CD4-positive, alpha-beta T cell treated with Interferon alpha-2 for 1 hour (primary cell): ENCODE measurements around the gene HOXB7.

Experiments used
- DNase-seq, 2 donors: peaks; one replicate each; pipeline ENCODE4 v3.0.0-alpha.2; 2020 to 2022

HOXB7 gene

DNA sequence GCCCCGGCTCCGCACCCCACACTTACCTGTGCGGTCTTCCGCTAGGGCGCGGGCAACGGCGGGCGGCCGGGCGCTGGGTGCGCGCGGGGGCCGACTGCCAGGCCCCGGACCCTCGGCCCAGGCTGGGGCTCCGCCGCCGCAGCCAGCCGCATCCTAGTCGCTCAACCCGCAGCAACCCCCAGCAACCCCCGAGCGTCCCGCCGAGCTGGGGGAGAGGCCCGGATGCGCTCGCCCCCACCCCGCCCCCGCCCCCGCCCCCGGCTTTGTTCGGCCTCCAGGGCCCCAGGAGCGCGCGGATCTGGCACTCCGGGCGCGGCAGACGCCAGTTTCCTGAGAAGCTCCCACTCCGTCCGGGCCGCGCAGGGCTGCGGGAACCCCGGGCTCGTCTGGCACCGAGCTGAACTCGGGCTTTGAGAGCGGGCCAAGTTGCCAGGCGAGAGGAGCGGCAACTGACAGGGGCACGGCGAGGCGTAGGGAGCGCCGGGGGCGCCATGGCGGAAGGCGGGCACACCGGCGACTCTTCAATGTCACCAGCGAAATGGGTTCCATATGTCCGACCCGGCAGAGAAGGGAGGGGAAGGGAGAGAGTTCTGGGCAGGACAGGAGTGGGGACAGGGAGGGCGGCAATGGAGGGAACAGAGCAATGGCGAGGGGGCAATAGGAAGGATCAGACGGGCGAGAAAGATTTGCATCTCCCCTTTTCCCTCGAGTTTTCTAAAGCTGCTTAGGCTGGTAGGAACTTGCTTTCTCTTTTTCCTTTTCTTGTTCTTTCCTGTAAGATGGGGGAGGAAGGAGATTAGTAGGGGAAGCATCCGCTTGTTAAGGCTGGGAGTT, 46.4 kb downstream of the HOXB7 start:
- DNase-seq = no peak

DNA sequence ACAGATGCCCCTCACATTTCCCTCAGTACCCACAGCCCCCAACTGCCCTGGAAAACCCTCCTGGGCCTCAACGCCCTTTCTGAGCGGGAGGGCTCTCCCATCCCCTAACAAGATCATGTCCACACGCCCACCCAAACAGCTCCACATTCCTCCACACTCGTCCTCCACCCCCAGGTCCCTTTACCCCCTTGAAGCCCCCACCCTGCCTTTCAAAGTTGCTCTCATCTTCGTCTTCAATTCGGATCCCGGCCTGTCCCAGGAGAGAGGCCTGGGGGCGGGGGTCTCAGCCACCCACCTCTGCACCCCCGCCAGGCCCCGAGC, 47.0 kb downstream of the HOXB7 start:
- DNase-seq = no peak

DNA sequence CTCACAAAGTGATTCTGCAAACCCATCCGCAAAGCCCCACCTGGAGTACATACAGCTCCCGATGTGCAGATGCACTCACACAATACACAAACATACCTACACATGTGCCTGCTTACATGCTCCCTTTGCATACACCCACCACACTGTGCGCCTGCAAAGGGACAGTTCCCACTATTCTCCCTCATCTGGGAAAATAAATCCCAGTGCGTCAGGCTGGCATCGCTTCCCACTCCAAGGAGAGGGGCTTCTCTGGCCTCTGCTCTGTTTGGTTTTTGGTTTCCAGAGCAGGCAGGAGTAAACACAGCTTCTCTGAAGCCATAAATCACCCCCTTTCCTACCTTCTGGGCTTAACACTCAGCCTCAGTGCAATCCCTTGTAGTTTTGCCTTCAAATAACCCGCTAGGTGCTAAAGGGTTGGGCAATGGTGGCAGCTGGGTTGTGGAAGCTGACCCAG, 47.4 kb downstream of the HOXB7 start:
- no peak for DNase-seq

DNA sequence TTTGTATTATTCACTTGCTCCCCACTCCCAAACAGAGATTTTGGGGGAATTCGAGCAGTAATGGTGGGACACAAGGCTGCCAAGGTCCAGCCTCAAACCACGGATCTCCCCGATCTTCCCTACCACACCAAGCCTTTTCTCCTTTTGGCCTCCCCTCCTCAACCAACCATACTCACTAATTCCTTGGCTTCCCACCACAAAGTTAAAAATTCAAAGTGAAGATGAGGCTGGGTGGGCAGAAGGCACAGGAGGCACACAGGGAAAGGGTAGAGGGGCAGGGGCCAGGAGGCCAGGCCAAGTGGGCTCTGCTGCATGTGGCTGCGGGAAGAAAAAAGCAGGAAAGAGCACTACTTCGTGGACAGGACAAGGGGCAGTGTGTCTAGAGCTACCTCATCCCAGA, 47.9 kb downstream of the HOXB7 start:
- DNase-seq = no peak

DNA sequence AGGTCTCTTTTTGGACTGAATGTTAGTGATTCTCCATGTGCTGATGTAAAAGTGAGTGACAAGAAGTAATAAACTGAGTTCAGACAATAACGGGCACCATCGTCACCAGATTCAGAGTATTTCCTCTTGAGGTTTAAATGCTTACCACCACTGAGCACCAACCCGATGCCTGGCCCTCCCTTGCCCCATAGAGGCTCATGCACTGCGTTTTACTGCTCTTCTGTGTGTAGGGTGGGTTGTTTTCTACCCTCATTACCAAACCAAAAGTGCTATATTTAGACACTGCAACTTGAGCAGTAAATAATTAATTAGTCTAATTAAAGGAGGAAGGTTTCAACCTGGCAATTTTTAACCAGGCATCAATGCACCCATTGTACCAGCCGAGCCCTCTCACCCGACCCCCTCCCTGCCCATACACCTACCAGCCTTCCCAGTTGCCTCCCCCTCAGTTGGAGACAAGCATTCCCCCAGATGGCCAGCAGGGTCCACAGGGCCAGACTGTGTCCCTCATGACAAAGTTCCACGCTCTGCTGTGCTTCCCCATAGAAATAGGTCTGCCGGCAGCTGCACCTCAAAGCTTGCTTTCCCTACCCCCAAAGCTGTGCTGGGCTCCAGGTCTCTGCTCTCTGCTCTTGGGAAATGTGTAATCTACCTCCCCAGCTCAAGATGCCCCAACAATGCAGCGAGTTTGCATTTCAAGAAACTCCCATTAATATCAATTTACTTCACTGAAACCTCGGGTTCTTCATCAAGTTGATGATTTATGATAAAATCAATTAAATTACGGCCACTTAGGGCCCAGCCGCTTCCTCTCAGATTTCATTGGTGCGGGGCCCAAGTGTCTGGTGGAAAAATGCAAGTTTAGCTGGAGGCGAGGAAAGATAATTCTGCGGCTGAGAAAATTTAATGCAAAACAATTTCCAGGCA, 48.7 kb downstream of the HOXB7 start:
- DNase-seq = no peak

DNA sequence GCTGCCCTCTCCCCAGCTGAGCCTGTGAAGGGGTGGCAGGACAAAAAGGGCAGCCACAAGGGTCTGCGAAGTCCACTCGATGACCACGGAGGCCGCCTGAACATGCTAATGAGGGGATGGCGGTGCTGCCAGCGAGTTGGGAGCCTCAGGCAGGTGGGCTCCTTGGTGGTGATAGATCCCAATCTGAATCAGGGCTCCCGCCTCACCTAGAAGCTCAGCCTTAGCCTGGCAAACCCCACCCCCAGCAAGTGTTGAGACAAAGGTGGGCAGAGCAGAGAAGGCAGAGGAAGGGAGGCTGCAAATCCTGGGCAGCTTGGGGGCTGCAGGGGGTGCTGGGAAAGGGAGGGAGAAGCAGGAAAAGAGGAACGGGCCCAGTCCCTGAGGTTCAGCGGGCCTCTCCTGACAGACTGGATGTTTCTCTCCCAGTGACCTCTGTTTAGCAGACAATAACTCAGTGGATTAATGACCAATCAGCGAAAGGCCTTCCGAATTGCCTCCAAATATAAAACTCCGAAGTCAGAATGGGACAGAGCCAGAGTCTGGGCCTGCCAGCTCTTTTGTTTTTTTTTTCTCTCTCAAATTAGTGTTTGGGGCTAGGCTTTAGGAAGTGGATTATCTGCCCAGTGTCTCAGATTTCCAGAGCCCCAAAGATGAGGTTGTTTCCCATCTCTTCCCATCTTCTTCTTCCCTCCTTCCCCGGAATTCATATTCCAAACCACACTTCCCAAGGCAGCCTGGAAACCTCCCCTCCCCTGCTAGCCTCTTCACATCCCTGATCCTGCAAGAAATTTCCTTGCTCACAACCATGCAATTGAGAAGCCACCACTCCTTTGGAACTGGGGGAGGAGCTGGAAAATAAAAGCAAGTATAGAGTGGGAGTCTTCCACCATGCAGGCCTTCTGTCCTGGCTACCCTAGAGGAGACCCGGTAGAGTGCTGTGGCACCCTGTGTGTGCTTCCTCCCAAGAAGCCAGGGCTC, 50.7 kb downstream of the HOXB7 start:
- no peak for DNase-seq

DNA sequence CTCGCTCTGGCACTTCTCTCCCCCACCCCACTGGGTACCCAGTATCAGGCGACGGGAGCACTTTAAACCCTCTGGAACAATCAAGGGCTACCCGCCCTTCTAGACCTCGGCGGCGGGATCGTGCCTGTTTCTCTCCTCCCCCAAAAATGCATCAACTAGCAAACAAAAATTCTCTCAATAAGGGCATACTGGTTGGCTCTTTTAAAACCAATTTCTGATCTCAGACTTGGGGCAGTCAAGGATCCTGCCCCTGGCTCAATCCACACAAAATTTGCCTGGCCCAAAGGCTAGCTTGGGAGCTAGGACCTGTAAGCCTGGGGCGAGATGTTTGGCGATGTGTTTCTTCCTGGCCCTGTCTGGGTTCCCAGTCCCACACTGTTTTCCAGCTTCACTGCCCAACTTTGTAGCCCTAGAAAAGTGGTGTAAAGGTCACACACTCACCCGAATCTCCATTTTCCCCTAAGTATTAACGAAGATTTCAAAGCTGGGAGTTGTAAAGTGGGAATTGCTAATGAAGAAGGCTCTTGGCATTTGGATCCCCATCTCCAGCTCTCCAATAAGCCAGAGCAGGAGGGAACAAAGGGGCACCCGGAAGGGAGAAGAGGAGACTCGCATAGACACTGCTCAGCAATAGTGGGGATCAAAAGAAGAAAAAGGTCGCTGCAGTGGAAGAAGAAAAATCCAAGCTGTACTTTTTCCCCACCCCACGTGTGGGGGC, 51.5 kb downstream of the HOXB7 start:
- DNase-seq = no peak

DNA sequence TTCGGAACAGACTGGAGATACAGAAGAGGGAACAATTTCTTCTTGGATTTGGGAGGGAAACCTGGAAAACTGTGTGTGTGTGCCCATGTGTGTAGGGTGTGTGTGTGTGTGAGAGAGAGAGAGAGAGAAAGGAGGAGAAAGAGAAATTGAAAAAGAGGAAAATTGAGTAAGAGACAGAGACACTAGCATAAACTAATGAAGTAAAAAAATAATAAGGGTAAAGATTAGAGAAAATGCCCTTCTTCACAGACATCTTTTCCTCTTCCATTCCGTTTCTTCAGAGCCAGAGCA, 52.0 kb downstream of the HOXB7 start:
- DNase-seq = no peak

DNA sequence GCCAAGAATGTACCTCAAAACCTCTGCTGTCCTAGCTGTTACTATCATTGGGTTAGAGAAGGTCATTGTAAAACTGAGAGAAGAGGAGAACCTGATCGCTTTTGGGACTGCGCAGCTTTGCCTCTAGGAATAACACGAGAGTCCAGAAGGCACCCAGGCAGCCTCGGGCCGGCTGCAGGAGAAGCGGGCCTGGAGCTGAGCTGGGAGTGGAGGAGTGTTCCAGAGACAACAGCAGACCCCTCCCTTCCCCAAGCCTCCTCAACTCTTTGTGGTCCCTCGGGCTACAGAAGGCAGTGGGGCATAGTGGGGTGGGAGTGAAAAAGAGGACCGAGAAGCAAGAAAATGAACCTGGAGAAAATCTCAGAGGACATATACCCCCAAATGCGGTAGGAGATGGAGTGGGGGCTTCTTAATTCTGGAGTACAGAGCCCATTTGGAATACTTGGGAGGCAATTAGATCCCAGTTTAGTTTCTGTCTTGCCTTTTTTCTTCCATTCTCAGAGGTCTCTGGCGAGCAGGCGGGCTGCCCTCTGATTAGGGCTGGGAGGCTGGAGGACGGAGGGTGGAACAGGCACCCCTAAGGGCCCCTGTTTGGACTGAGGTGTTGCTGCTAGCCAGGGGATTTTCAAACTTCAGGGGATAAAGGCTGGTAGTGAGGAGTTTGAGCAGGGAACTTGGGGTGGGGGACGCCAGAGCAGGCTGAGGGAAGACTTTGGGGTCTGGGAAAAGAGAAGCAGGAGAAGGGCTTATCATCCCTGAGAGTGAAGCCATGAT, 52.6 kb downstream of the HOXB7 start:
- DNase-seq = no peak
